SK-N-SH (cell line): Measurements from ENCODE around the gene ARAP3. TPM values are rescaled to one million over a fixed set of nuclear protein-coding genes. Genes with fewer than 3 reads are reported as not detected.

Experiments
- CTCF ChIA-PET: fragments of 300-600, 350-600 bp; formaldehyde crosslinking; extraction: SDS; loops from one replicate; lab custom pipeline; 2021; lab: Yijun Ruan, JAX
- POLR2A ChIA-PET: fragments of 350-600 bp; sonication (Branson Sonifier 250); formaldehyde crosslinking; extraction: SDS; loops from one replicate; lab custom pipeline; 2020; ENCODE audit warnings: antibody characterized with exemption, inconsistent platforms; lab: Yijun Ruan, JAX
- DNase-seq: peaks from one replicate; pipeline ENCODE4 v3.0.0; 2012
- H2AFZ ChIP-seq: fragments of 200-600 bp; sonication (generic); 2 replicates; pipeline ENCODE4 v1.8.1; 2016; ENCODE audit warnings: antibody characterized with exemption, mild to moderate bottlenecking, low read depth
- H3F3A ChIP-seq: fragments of 200-600 bp; sonication (generic); replicated peaks from 2 replicates; pipeline ENCODE3; 2016; ENCODE audit warnings: antibody characterized with exemption, mild to moderate bottlenecking; ENCODE audit not compliant: insufficient read depth
- H3K27ac ChIP-seq, 2 experiments: fragments of 200-500 bp in 1 of 2; fragments of 200-600 bp in 1 of 2; sonication (Bioruptor generic) in 1 of 2; sonication (generic), shearing (Covaris generic) in 1 of 2; 2 replicates each; pipeline versions ENCODE4 v1.5.1 to v1.6.1; 2014 to 2016; ENCODE audit warnings: low read depth in 2 of 2, inconsistent platforms in 1 of 2, low read length in 1 of 2, mild to moderate bottlenecking in 1 of 2, mixed read lengths in 1 of 2
- H3K27me3 ChIP-seq: fragments of 200-600 bp; sonication (generic), shearing (Covaris generic); 2 replicates; pipeline ENCODE4 v1.6.1; 2016; ENCODE audit warnings: mixed run types; ENCODE audit not compliant: insufficient read depth
- H3K36me3 ChIP-seq, 2 experiments: fragments of 200-500 bp in 1 of 2; fragments of 200-600 bp in 1 of 2; sonication (Bioruptor generic) in 1 of 2; sonication (generic) in 1 of 2; replicated peaks in 1 of 2; 2 replicates each; pipeline versions ENCODE3 to v1.5.1; 2014 to 2016; ENCODE audit warnings: low read length in 1 of 2, mild to moderate bottlenecking in 1 of 2; ENCODE audit not compliant: insufficient read depth in 2 of 2, control insufficient read depth in 1 of 2
- H3K4me1 ChIP-seq, 2 experiments: fragments of 200-500 bp in 1 of 2; fragments of 200-600 bp in 1 of 2; sonication (Bioruptor generic) in 1 of 2; sonication (generic), shearing (Covaris generic) in 1 of 2; 2 replicates each; pipeline versions ENCODE4 v1.5.1 to v1.6.1; 2014 to 2016; ENCODE audit warnings: low read depth in 1 of 2, low read length in 1 of 2, mixed run types in 1 of 2; ENCODE audit not compliant: insufficient read depth in 2 of 2, control insufficient read depth in 1 of 2
- H3K4me2 ChIP-seq: fragments of 200-600 bp; sonication (generic), shearing (Covaris generic); 2 replicates; pipeline ENCODE4 v1.6.1; 2017; ENCODE audit warnings: mixed run types
- H3K4me3 ChIP-seq, 2 experiments: fragments of 200-500 bp in 1 of 2; fragments of 200-600 bp in 1 of 2; sonication (Bioruptor generic) in 1 of 2; sonication (generic), shearing (Covaris generic) in 1 of 2; 2 replicates each; pipeline versions ENCODE4 v1.5.1 to v1.8.1; 2014 to 2016; ENCODE audit warnings: low read depth in 2 of 2, inconsistent platforms in 1 of 2, low read length in 1 of 2, mild to moderate bottlenecking in 1 of 2, mixed read lengths in 1 of 2, moderate library complexity in 1 of 2
- H3K79me2 ChIP-seq: fragments of 200-600 bp; sonication (generic); 2 replicates; pipeline ENCODE4 v1.8.1; 2017; ENCODE audit warnings: mild to moderate bottlenecking; ENCODE audit not compliant: insufficient read depth
- H3K9ac ChIP-seq: fragments of 200-600 bp; sonication (generic); 2 replicates; pipeline ENCODE4 v1.6.1; 2017; ENCODE audit warnings: mixed run types
- H3K9me2 ChIP-seq: fragments of 200-600 bp; sonication (generic); 2 replicates; pipeline ENCODE4 v1.6.1; 2017; ENCODE audit warnings: mixed run types
- H3K9me3 ChIP-seq: fragments of 200-600 bp; sonication (generic); 2 replicates; pipeline ENCODE4 v1.6.1; 2017; ENCODE audit warnings: mixed run types, mild to moderate bottlenecking, moderate library complexity
- H4K20me1 ChIP-seq: fragments of 200-600 bp; sonication (generic); 2 replicates; pipeline ENCODE4 v1.6.1; 2017; ENCODE audit warnings: mild to moderate bottlenecking, mixed run types; ENCODE audit not compliant: insufficient read depth
- CHD2 ChIP-seq: fragments of 150-350 bp; IDR thresholded peaks from 2 replicates; pipeline ENCODE4 v1.6.1; 2018; ENCODE audit warnings: low read length; ENCODE audit not compliant: partially characterized antibody
- ELF1 ChIP-seq: IDR thresholded peaks from 2 replicates; pipeline ENCODE4 v1.4.0; 2012
- FOSL2 ChIP-seq: IDR thresholded peaks from 2 replicates; pipeline ENCODE4 v1.4.0; 2012; ENCODE audit warnings: low read depth, mild to moderate bottlenecking, moderate library complexity, borderline replicate concordance
- FOXJ3 ChIP-seq: sonication (generic); formaldehyde crosslinking; IDR thresholded peaks from 2 replicates; pipeline ENCODE4 v1.5.1; 2020; ENCODE audit warnings: mild to moderate bottlenecking, missing genetic modification reagents
- FOXM1 ChIP-seq: IDR thresholded peaks from 2 replicates; pipeline ENCODE4 v1.4.0; 2012; ENCODE audit warnings: low read depth, mild to moderate bottlenecking
- JUND ChIP-seq: IDR thresholded peaks from 2 replicates; pipeline ENCODE4 v1.4.0; 2012
- MXI1 ChIP-seq: IDR thresholded peaks from 2 replicates; pipeline ENCODE4 v1.6.1; 2012; ENCODE audit warnings: mild to moderate bottlenecking, low read depth, low read length, improper control_type of control experiment
- NFIC ChIP-seq: IDR thresholded peaks from 2 replicates; pipeline ENCODE4 v1.4.0; 2012; ENCODE audit warnings: borderline replicate concordance
- NRF1 ChIP-seq: IDR thresholded peaks from 2 replicates; pipeline ENCODE4 v1.6.1; 2012; ENCODE audit warnings: low read depth, mild to moderate bottlenecking, low read length
- RCOR1 ChIP-seq: fragments of 150-350 bp; IDR thresholded peaks from 2 replicates; pipeline ENCODE4 v1.6.1; 2017; ENCODE audit warnings: antibody characterized with exemption, low read length
- RFX5 ChIP-seq: IDR thresholded peaks from 2 replicates; pipeline ENCODE4 v1.6.1; 2012; ENCODE audit warnings: mild to moderate bottlenecking, improper control_type of control experiment, low read length
- SIN3A ChIP-seq: IDR thresholded peaks from 2 replicates; pipeline ENCODE4 v1.6.1; 2012; ENCODE audit warnings: low read depth, mild to moderate bottlenecking, low read length, moderate library complexity, borderline replicate concordance
- SMC3 ChIP-seq: IDR thresholded peaks from 2 replicates; pipeline ENCODE4 v1.6.1; 2012; ENCODE audit warnings: low read depth, low read length, improper control_type of control experiment
- TAF1 ChIP-seq: IDR thresholded peaks from 2 replicates; pipeline ENCODE4 v1.6.1; 2012; ENCODE audit warnings: low read depth, mild to moderate bottlenecking, low read length, moderate library complexity, borderline replicate concordance
- TEAD4 ChIP-seq: IDR thresholded peaks from 2 replicates; pipeline ENCODE4 v1.4.0; 2012; ENCODE audit warnings: mild to moderate bottlenecking, borderline replicate concordance; ENCODE audit not compliant: insufficient read depth
- YY1 ChIP-seq: IDR thresholded peaks from 2 replicates; pipeline ENCODE4 v1.4.0; 2012; ENCODE audit warnings: low read depth, mild to moderate bottlenecking
- WGBS: methylation state at CpG from one replicate; pipeline ENCODE4 v1.1.6; 2017; ENCODE audit warnings: low lambda C conversion rate; 5-methylcytosine and 5-hydroxymethylcytosine counted together
- polyA plus RNA-seq, 3 experiments: library from polyadenylated mRNA; depleted of rRNA; stranded (reverse); fragments of >200 nt; gene quantifications; 2 replicates each; pipeline ENCODE4 v1.2.3, GENCODE V29; 2012
- TF ChIP-seq, protein P1 (sequence below): IDR thresholded peaks from 2 replicates; pipeline ENCODE4 v1.6.1; 2012; ENCODE audit warnings: mild to moderate bottlenecking, low read depth, low read length, moderate library complexity
- TF ChIP-seq, protein P2 (sequence below): fragments of 150-350 bp; IDR thresholded peaks from 2 replicates; pipeline ENCODE4 v1.6.1; 2017; ENCODE audit warnings: antibody characterized with exemption, low read length, low read depth, borderline replicate concordance
- TF ChIP-seq, protein P3 (sequence below): IDR thresholded peaks from 2 replicates; pipeline ENCODE4 v1.4.0; 2012; ENCODE audit warnings: low read depth, borderline replicate concordance
- TF ChIP-seq, protein P4 (sequence below): IDR thresholded peaks from 2 replicates; pipeline ENCODE4 v1.4.0; 2012; ENCODE audit warnings: low read depth, borderline replicate concordance
- TF ChIP-seq, protein P5 (sequence below): IDR thresholded peaks from 2 replicates; pipeline ENCODE4 v1.4.0; 2012; ENCODE audit warnings: low read depth
- TF ChIP-seq, protein P6 (sequence below): fragments of 200-600 bp; sonication (generic); IDR thresholded peaks from 2 replicates; pipeline ENCODE4 v1.6.1; 2017; ENCODE audit warnings: antibody characterized with exemption, mild to moderate bottlenecking, moderate library complexity

The ARAP3 gene
- polyA plus RNA-seq, 1 of the 3 experiments (the other 2 are of a cell fraction), result 6.5 TPM

DNA sequence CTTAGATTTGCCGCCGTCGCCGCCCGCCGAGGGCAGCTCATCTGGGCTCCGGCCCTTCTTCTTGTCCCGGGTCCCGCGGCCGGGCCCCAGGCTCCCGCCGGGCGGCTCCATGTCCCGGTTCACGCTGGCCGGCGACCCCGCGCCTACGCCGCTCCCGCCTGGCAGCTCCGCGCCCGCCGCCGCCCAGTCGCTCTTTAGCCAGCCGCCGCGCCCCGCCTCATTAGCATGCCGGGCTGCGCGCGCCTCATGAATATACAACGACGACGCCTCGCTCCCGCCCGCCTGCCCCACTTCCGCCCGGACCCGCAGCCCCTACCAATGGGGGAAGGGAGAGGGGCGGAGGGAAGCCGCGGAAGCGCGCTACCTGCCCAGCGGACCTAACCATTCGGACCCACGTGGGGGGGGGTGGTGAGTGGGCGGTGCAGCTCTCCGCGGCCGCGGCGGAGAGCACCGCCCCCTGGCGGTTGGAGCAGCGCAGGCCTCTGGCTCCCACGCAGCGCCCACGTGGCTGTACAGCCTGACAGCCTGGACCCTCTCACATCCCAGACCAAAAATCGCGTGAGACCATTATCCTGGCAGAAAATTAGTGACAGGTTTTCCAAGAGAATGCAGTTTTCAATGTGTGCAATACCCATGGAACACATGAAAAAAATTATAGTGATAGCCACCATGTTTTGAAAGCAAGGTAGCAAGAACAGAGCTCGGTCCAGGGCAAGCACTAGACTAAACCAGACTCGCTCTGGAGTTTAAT lies 63.1 kb downstream of the ARAP3 start, which contains the start of gene DIAPH1:
DIAPH1 (minus strand) TSS at position 197 of the 751 bp plus-strand sequence; CDS start at position 111, 86 bp downstream.
- Histone ChIP-seq H3K27ac (peak within 1 kb of the TSS; percentile 67 to 72), H3K4me3 (peak within 1 kb of the TSS; percentile 72 to 82), H3K79me2 (peaks cover 46% of the 10 kb centered on the region), H3K9me2 (no peaks in the 10 kb centered on the region), H3K4me1 (peaks cover 9 to 12% of the 10 kb centered on the region in 2 experiments; a peak in 2 of 4 replicates), H2AFZ (peak within 1 kb of the TSS; percentile 92), H4K20me1 (no peaks in the 10 kb centered on the region; the same call in 1 of the 2 replicates), H3K4me2 (peak within 1 kb of the TSS; percentile 94), H3K9ac (peak within 1 kb of the TSS; percentile 92), H3K27me3 (no peaks in the 10 kb centered on the region), H3F3A (peaks cover 29% of the 10 kb centered on the region), H3K36me3 (peaks cover 33 to 36% of the 10 kb centered on the region in 2 experiments), H3K9me3 (no peaks in the 10 kb centered on the region)
- CTCF ChIA-PET, result interaction anchor here (0.6 to 14.8 kb wide), 33 partner anchors 8 to 928 kb away, joined by 3 to 280 read pairs (median 6); partner anchors contain the start of genes FCHSD1, HARS1, HARS2 and HDAC3
- peak; percentile 99 for DNase-seq
- 6% methylated on average over 26 of the region's 70 CpGs for WGBS
- POLR2A ChIA-PET, result interaction anchor here (0.7 to 2.3 kb wide), 7 partner anchors 13 to 61 kb away, joined by 3 to 17 read pairs (median 5); partner anchors contain the start of genes FCHSD1, HDAC3 and RELL2
- TF ChIP-seq TEAD4, result no peak
- no peak for TF ChIP-seq FOXJ3 (CRISPR knock-in tag)
- peak; percentile 37; the same call in 1 of the 2 replicates for TF ChIP-seq RCOR1
- TF ChIP-seq, protein P1, sequence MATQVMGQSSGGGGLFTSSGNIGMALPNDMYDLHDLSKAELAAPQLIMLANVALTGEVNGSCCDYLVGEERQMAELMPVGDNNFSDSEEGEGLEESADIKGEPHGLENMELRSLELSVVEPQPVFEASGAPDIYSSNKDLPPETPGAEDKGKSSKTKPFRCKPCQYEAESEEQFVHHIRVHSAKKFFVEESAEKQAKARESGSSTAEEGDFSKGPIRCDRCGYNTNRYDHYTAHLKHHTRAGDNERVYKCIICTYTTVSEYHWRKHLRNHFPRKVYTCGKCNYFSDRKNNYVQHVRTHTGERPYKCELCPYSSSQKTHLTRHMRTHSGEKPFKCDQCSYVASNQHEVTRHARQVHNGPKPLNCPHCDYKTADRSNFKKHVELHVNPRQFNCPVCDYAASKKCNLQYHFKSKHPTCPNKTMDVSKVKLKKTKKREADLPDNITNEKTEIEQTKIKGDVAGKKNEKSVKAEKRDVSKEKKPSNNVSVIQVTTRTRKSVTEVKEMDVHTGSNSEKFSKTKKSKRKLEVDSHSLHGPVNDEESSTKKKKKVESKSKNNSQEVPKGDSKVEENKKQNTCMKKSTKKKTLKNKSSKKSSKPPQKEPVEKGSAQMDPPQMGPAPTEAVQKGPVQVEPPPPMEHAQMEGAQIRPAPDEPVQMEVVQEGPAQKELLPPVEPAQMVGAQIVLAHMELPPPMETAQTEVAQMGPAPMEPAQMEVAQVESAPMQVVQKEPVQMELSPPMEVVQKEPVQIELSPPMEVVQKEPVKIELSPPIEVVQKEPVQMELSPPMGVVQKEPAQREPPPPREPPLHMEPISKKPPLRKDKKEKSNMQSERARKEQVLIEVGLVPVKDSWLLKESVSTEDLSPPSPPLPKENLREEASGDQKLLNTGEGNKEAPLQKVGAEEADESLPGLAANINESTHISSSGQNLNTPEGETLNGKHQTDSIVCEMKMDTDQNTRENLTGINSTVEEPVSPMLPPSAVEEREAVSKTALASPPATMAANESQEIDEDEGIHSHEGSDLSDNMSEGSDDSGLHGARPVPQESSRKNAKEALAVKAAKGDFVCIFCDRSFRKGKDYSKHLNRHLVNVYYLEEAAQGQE, result no peak
- 0 out of 2 replicates have a peak, but pooled peaks have one; percentile 43 for TF ChIP-seq TAF1
- no peak for TF ChIP-seq FOXM1
- peak; percentile 29; the same call in 1 of the 2 replicates for TF ChIP-seq FOSL2
- TF ChIP-seq, protein P2, sequence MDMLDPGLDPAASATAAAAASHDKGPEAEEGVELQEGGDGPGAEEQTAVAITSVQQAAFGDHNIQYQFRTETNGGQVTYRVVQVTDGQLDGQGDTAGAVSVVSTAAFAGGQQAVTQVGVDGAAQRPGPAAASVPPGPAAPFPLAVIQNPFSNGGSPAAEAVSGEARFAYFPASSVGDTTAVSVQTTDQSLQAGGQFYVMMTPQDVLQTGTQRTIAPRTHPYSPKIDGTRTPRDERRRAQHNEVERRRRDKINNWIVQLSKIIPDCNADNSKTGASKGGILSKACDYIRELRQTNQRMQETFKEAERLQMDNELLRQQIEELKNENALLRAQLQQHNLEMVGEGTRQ, result peak; percentile 57
- TF ChIP-seq, protein P3, sequence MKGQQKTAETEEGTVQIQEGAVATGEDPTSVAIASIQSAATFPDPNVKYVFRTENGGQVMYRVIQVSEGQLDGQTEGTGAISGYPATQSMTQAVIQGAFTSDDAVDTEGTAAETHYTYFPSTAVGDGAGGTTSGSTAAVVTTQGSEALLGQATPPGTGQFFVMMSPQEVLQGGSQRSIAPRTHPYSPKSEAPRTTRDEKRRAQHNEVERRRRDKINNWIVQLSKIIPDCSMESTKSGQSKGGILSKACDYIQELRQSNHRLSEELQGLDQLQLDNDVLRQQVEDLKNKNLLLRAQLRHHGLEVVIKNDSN, result peak; percentile 80
- no peak; the same call in 1 of the 2 replicates for TF ChIP-seq RFX5
- TF ChIP-seq CHD2, result peak; percentile 93
- TF ChIP-seq NFIC, result no peak; the same call in 1 of the 2 replicates
- TF ChIP-seq JUND, result no peak; the same call in 1 of the 2 replicates
- peak; percentile 99 for TF ChIP-seq ELF1
- peak; percentile 100 for TF ChIP-seq MXI1
- TF ChIP-seq, protein P4, sequence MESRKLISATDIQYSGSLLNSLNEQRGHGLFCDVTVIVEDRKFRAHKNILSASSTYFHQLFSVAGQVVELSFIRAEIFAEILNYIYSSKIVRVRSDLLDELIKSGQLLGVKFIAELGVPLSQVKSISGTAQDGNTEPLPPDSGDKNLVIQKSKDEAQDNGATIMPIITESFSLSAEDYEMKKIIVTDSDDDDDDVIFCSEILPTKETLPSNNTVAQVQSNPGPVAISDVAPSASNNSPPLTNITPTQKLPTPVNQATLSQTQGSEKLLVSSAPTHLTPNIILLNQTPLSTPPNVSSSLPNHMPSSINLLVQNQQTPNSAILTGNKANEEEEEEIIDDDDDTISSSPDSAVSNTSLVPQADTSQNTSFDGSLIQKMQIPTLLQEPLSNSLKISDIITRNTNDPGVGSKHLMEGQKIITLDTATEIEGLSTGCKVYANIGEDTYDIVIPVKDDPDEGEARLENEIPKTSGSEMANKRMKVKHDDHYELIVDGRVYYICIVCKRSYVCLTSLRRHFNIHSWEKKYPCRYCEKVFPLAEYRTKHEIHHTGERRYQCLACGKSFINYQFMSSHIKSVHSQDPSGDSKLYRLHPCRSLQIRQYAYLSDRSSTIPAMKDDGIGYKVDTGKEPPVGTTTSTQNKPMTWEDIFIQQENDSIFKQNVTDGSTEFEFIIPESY, result no peak
- TF ChIP-seq, protein P5, sequence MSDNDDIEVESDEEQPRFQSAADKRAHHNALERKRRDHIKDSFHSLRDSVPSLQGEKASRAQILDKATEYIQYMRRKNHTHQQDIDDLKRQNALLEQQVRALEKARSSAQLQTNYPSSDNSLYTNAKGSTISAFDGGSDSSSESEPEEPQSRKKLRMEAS, result peak; percentile 98
- peak; percentile 99 for TF ChIP-seq SIN3A
- TF ChIP-seq, protein P6, sequence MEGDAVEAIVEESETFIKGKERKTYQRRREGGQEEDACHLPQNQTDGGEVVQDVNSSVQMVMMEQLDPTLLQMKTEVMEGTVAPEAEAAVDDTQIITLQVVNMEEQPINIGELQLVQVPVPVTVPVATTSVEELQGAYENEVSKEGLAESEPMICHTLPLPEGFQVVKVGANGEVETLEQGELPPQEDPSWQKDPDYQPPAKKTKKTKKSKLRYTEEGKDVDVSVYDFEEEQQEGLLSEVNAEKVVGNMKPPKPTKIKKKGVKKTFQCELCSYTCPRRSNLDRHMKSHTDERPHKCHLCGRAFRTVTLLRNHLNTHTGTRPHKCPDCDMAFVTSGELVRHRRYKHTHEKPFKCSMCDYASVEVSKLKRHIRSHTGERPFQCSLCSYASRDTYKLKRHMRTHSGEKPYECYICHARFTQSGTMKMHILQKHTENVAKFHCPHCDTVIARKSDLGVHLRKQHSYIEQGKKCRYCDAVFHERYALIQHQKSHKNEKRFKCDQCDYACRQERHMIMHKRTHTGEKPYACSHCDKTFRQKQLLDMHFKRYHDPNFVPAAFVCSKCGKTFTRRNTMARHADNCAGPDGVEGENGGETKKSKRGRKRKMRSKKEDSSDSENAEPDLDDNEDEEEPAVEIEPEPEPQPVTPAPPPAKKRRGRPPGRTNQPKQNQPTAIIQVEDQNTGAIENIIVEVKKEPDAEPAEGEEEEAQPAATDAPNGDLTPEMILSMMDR, result peak; percentile 95
- TF ChIP-seq SMC3, result peak; percentile 95
- TF ChIP-seq YY1, result peak; percentile 73
- TF ChIP-seq NRF1, result peak; percentile 69; the same call in 1 of the 2 replicates
